ENCODE results near the gene KSR1. TPM values are rescaled to one million over a fixed set of nuclear protein-coding genes. Genes with fewer than 3 reads are reported as not detected.

KSR1 gene
- total and polyA plus RNA-seq, 2 of the 8 experiments (the other 6 are each of a cell fraction or from before 2014, with no cell fraction given) = 14.1 to 34.7 TPM

- Histone ChIP-seq H2BK5ac (ENCODE audit: low read depth, low read length) (no peak overlapping the region), H3K36me3 (ENCODE audit: control insufficient read depth in 2 of 4, insufficient read depth in 4 of 4, low read length in 3 of 4) (no peaks in the 10 kb centered on the region), H3K9me3 (ENCODE audit: insufficient read depth in 2 of 2, low read depth in 1 of 2, low read length in 1 of 2) (no peaks in the 10 kb centered on the region; a peak in 1 of 4 replicates), H3K27me3 (replicated peaks in 1 of 4; ENCODE audit: control insufficient read depth in 3 of 4, extremely low read depth in 1 of 4, insufficient read depth in 3 of 4, low read length in 3 of 4) (no peaks in the 10 kb centered on the region), H2AK5ac (ENCODE audit: low read depth, low read length) (no peak overlapping the region), H2BK12ac (ENCODE audit: low read depth, low read length) (no peak overlapping the region), H2BK20ac (ENCODE audit: low read length) (no peak overlapping the region), H3K4me3 (ENCODE audit: extremely low read depth in 1 of 4, insufficient read depth in 2 of 4, low read depth in 3 of 4, low read length in 4 of 4) (no peak overlapping the region), H3K4me2 (ENCODE audit: insufficient read depth in 1 of 2, low read depth in 2 of 2, low read length in 2 of 2) (no peak overlapping the region), H3K79me1 (ENCODE audit: low read depth, low read length) (peaks cover 10% of the 10 kb centered on the region), H3K14ac (ENCODE audit: insufficient read length) (no peak overlapping the region), H3K4ac (replicated peaks; ENCODE audit: insufficient read length, low read depth, low read length) (no peak overlapping the region), H4K8ac (ENCODE audit: extremely low read depth, insufficient read depth, low read length) (no peak overlapping the region), H3K56ac (replicated peaks; ENCODE audit: insufficient read length, low read depth, low read length) (no peak overlapping the region), H2AFZ (ENCODE audit: low read length) (no peak overlapping the region), H2BK15ac (ENCODE audit: low read length) (no peak overlapping the region), H4K5ac (ENCODE audit: insufficient read length, low read depth, low read length) (no peak overlapping the region), H3K23me2 (ENCODE audit: low read depth, low read length) (no peaks in the 10 kb centered on the region), H3K18ac (ENCODE audit: extremely low read depth, low read length) (no peak overlapping the region), H3K23ac (ENCODE audit: insufficient read length) (no peak overlapping the region), H3K27ac (ENCODE audit: low read depth, low read length) (no peak overlapping the region), H3K4me1 (replicated peaks in 1 of 4; ENCODE audit: control insufficient read depth in 3 of 4, insufficient read depth in 4 of 4, low read length in 3 of 4) (peaks cover 18 to 28% (median 22%) of the 10 kb centered on the region in 4 experiments), H3K79me2 (ENCODE audit: control insufficient read depth in 1 of 2, insufficient read depth in 2 of 2, low read length in 2 of 2) (peaks cover 0 to 58% of the 10 kb centered on the region in 2 experiments; a peak in 2 of 4 replicates), H4K91ac (replicated peaks; ENCODE audit: insufficient read length, low read length) (no peak overlapping the region), H2BK120ac (replicated peaks; ENCODE audit: low read depth, low read length) (no peak overlapping the region), H4K20me1 (replicated peaks in 1 of 2; ENCODE audit: control insufficient read depth in 1 of 2, insufficient read depth in 2 of 2, low read length in 2 of 2) (peaks cover 0 to 1% of the 10 kb centered on the region in 2 experiments), H3K9ac (replicated peaks in 1 of 4; ENCODE audit: extremely low read depth in 1 of 4, low read depth in 3 of 4, low read length in 3 of 4) (no peak overlapping the region)
- FAIRE-seq (no peak), DNase-seq (ENCODE audit: low read depth in 1 of 2, low spot score in 2 of 2) (no peak)
- POLR2A ChIA-PET (ENCODE audit: partially characterized antibody) = interaction anchor here (1.3 kb wide), 1 partner anchor 8 kb away, joined by 3 read pairs; no protein-coding TSS in a partner anchor
- TF ChIP-seq KDM4A (IDR thresholded peaks at IDR 0.05; ENCODE audit: low read depth, low read length, severe bottlenecking) (no peak), POU5F1 (IDR thresholded peaks at IDR 0.05; ENCODE audit: low read depth, low read length) (no peak), SIN3A (conservative IDR thresholded peaks at IDR 0.05 in 1 of 2, IDR thresholded peaks at IDR 0.05 in 1 of 2; ENCODE audit: low read depth in 1 of 2, low read length in 2 of 2) (no peak), RBBP5 (IDR thresholded peaks at IDR 0.05; ENCODE audit: borderline replicate concordance, low read depth, low read length) (no peak), SP4 (IDR thresholded peaks at IDR 0.05; ENCODE audit: low read length) (no peak), KDM1A (IDR thresholded peaks at IDR 0.05; ENCODE audit: borderline replicate concordance, low read length) (no peak), TEAD4 (IDR thresholded peaks at IDR 0.05; ENCODE audit: low read depth, low read length) (no peak), TCF12 (IDR thresholded peaks at IDR 0.05; ENCODE audit: low read depth, low read length) (no peak)
- TF ChIP-seq, protein P1, sequence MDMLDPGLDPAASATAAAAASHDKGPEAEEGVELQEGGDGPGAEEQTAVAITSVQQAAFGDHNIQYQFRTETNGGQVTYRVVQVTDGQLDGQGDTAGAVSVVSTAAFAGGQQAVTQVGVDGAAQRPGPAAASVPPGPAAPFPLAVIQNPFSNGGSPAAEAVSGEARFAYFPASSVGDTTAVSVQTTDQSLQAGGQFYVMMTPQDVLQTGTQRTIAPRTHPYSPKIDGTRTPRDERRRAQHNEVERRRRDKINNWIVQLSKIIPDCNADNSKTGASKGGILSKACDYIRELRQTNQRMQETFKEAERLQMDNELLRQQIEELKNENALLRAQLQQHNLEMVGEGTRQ (IDR thresholded peaks at IDR 0.05; ENCODE audit: low read length) = no peak
- CTCF ChIA-PET (ENCODE audit: partially characterized antibody) = interaction anchor here (0.7 to 2.0 kb wide), 5 partner anchors 12 to 111 kb away, joined by 3 to 6 read pairs (median 5); partner anchors contain the start of gene KSR1
Observed at GRCh38 chr17:27488231-27488630, 32.0 kb downstream of the KSR1 start.

Data from H1 (cell line).